WTC11 (cell line): Measurements from ENCODE around the gene C1QTNF12. TPM values are rescaled to one million over a fixed set of nuclear protein-coding genes. Genes with fewer than 3 reads are reported as not detected.
A peak's percentile ranks its signal among the peaks of the same experiment; 100 is the strongest.

ENCODE experiments used
- ATAC-seq: fragments of 200-7000 bp; cut with Tn5 transposase; 2 replicates; pipeline ENCODE4 v1.10.0; 2021; ENCODE audit warnings: mild to moderate bottlenecking, moderate library complexity
- CTCF ChIA-PET: fragments of 300-600 bp; sonication (Branson Sonifier 250); formaldehyde crosslinking; loops from one replicate; lab custom pipeline; 2021; ENCODE audit warnings: antibody characterized with exemption; lab: Charles Lee
- POLR2A ChIA-PET: fragments of 350-600 bp; sonication (Branson Sonifier 250); formaldehyde crosslinking; loops from one replicate; lab custom pipeline; 2021; ENCODE audit warnings: antibody characterized with exemption; lab: Charles Lee
- DNase-seq: peaks from one replicate; pipeline ENCODE4 v3.0.0; 2021; ENCODE audit warnings: low spot score
- H3K27ac Mint-ChIP-seq: 2 replicates; pipeline ENCODE4 v1.8.0; 2021; ENCODE audit warnings: mixed read lengths
- H3K27me3 Mint-ChIP-seq: 2 replicates; pipeline ENCODE4 v1.8.0; 2021; ENCODE audit warnings: low read depth, mild to moderate bottlenecking, moderate library complexity, mixed read lengths
- H3K36me3 Mint-ChIP-seq: 2 replicates; pipeline ENCODE4 v1.8.0; 2021; ENCODE audit warnings: mixed read lengths
- H3K4me1 Mint-ChIP-seq: 2 replicates; pipeline ENCODE4 v1.8.0; 2022; ENCODE audit warnings: mixed read lengths
- H3K4me3 Mint-ChIP-seq: 2 replicates; pipeline ENCODE4 v1.8.0; 2021; ENCODE audit warnings: mild to moderate bottlenecking, moderate library complexity, mixed read lengths
- H3K9me3 Mint-ChIP-seq: 2 replicates; pipeline ENCODE4 v1.8.0; 2021; ENCODE audit warnings: mixed read lengths
- CBFB ChIP-seq: sonication (generic); formaldehyde crosslinking; IDR thresholded peaks from 2 replicates; pipeline ENCODE4 v1.8.1; 2022; ENCODE audit warnings: mild to moderate bottlenecking, low read depth, missing genetic modification reagents
- EMX1 ChIP-seq: fragments of 250-450 bp; sonication (Bioruptor Pico); IDR thresholded peaks from 2 replicates; pipeline ENCODE4 v1.8.0; 2021; ENCODE audit warnings: mild to moderate bottlenecking
- ETV6 ChIP-seq: sonication (generic); formaldehyde crosslinking; IDR thresholded peaks from 2 replicates; pipeline ENCODE4 v1.8.1; 2022; ENCODE audit warnings: mild to moderate bottlenecking, missing genetic modification reagents
- FOXJ3 ChIP-seq: sonication (generic); formaldehyde crosslinking; IDR thresholded peaks from 2 replicates; pipeline ENCODE4 v1.9.0; 2021; ENCODE audit warnings: missing genetic modification reagents, mild to moderate bottlenecking, borderline replicate concordance
- GTF2I ChIP-seq: fragments of 250-450 bp; sonication (Bioruptor Pico); conservative IDR thresholded peaks from 2 replicates; pipeline ENCODE4 v1.4.0; 2021; ENCODE audit warnings: mild to moderate bottlenecking
- MXD4 ChIP-seq: fragments of 250-450 bp; sonication (Bioruptor Pico); IDR thresholded peaks from 2 replicates; pipeline ENCODE4 v1.8.0; 2021; ENCODE audit warnings: mild to moderate bottlenecking, moderate library complexity, borderline replicate concordance
- NR1H2 ChIP-seq: sonication (generic); formaldehyde crosslinking; IDR thresholded peaks from 2 replicates; pipeline ENCODE4 v1.9.0; 2021; ENCODE audit warnings: mild to moderate bottlenecking, moderate library complexity, missing genetic modification reagents
- OVOL2 ChIP-seq: fragments of 250-450 bp; sonication (Bioruptor Pico); IDR thresholded peaks from 2 replicates; pipeline ENCODE4 v1.9.0; 2021; ENCODE audit warnings: mild to moderate bottlenecking, borderline replicate concordance
- RORB ChIP-seq: fragments of 250-450 bp; sonication (Bioruptor Pico); IDR thresholded peaks from 2 replicates; pipeline ENCODE4 v1.9.0; 2021; ENCODE audit warnings: mild to moderate bottlenecking
- SMAD3 ChIP-seq: sonication (generic); formaldehyde crosslinking; IDR thresholded peaks from 2 replicates; pipeline ENCODE4 v1.8.0; 2022; ENCODE audit warnings: missing genetic modification reagents, mild to moderate bottlenecking, borderline replicate concordance
- SMAD4 ChIP-seq: sonication (generic); formaldehyde crosslinking; IDR thresholded peaks from 2 replicates; pipeline ENCODE4 v1.8.0; 2022; ENCODE audit warnings: mild to moderate bottlenecking, missing genetic modification reagents
- TP53 ChIP-seq: sonication (generic); formaldehyde crosslinking; IDR thresholded peaks from 2 replicates; pipeline ENCODE4 v1.8.1; 2023; ENCODE audit warnings: mild to moderate bottlenecking, missing genetic modification reagents
- ZNF138 ChIP-seq: sonication (generic); formaldehyde crosslinking; conservative IDR thresholded peaks from 2 replicates; pipeline ENCODE4 v1.8.1; 2022; ENCODE audit warnings: mild to moderate bottlenecking, moderate library complexity, missing genetic modification reagents
- ZNF416 ChIP-seq: fragments of 250-450 bp; sonication (Bioruptor Pico); IDR thresholded peaks from 2 replicates; pipeline ENCODE4 v1.9.0; 2021; ENCODE audit warnings: mild to moderate bottlenecking, inconsistent platforms
- total RNA-seq: library from RNA; stranded (reverse); gene quantifications from 3 replicates; pipeline ENCODE4 v1.2.3, GENCODE V29; 2021
- TF ChIP-seq, protein P1 (sequence below): sonication (generic); formaldehyde crosslinking; IDR thresholded peaks from 2 replicates; pipeline ENCODE4 v1.8.0; 2022; ENCODE audit warnings: mild to moderate bottlenecking, missing genetic modification reagents
- TF ChIP-seq, protein P2 (sequence below): sonication (generic); formaldehyde crosslinking; IDR thresholded peaks from 2 replicates; pipeline ENCODE4 v1.8.1; 2022; ENCODE audit warnings: low read depth, missing genetic modification reagents, borderline replicate concordance
- TF ChIP-seq, protein P3 (sequence below): sonication (generic); formaldehyde crosslinking; IDR thresholded peaks from 2 replicates; pipeline ENCODE4 v1.8.1; 2022; ENCODE audit warnings: mild to moderate bottlenecking, moderate library complexity, missing genetic modification reagents
- TF ChIP-seq, protein P4 (sequence below): sonication (generic); formaldehyde crosslinking; IDR thresholded peaks from 2 replicates; pipeline ENCODE4 v1.8.1; 2023; ENCODE audit warnings: mild to moderate bottlenecking, moderate library complexity, missing genetic modification reagents
- TF ChIP-seq, protein P5 (sequence below): fragments of 250-450 bp; sonication (Bioruptor Pico); IDR thresholded peaks from 2 replicates; pipeline ENCODE4 v1.9.0; 2021; ENCODE audit warnings: mild to moderate bottlenecking
- TF ChIP-seq, protein P6 (sequence below): fragments of 250-450 bp; sonication (Bioruptor Pico); IDR thresholded peaks from 2 replicates; pipeline ENCODE4 v1.9.0; 2021; ENCODE audit warnings: mild to moderate bottlenecking, borderline replicate concordance

Gene C1QTNF12
- total RNA-seq, 1 experiment from 2014 or later = 10.3 TPM

DNA sequence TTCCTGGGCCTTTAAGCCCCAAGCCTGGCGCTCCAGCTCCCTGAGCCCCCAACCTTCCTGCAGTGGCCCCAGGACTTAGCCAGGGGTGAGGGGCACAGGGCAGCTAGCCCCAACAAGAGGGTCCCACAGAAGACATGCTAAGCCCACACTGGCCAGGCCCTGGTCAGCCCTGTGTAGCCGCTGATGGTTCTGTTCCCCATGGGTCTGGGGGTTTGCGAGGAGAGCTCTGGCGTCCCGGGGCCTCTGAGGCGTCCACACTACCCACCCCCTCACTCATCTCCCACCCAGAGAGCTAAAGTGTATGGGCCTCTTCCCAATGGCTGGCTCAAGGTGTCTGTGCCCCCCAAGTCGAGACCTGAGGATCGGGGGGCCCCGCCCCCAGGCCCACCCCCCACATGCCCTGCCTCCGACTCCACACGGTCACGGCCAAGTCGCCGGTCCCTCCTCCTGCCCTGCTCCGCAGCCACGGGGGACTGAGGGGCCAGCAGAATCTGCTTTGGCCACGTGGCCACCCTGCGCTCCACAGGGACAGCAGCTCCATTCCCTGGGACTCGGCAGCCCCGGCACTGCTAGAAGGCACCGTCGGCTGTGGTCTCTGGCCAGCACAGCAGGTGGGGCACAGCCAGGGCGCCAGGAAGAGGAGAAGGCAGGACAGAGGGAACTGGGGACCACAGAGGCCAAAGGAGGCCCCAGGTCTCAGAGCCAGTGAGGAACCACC is 47.9 kb downstream of the C1QTNF12 start:
- Mint-ChIP-seq H3K27ac (no peak overlapping the region), H3K27me3 (peaks cover 19% of the 10 kb centered on the region), H3K9me3 (peaks cover 17% of the 10 kb centered on the region), H3K4me1 (peaks cover 3% of the 10 kb centered on the region; the same call in 1 of the 2 replicates), H3K4me3 (no peak overlapping the region), H3K36me3 (peaks cover 10% of the 10 kb centered on the region)
- TF ChIP-seq CBFB (CRISPR knock-in tag) = no peak
- TF ChIP-seq, protein P1, sequence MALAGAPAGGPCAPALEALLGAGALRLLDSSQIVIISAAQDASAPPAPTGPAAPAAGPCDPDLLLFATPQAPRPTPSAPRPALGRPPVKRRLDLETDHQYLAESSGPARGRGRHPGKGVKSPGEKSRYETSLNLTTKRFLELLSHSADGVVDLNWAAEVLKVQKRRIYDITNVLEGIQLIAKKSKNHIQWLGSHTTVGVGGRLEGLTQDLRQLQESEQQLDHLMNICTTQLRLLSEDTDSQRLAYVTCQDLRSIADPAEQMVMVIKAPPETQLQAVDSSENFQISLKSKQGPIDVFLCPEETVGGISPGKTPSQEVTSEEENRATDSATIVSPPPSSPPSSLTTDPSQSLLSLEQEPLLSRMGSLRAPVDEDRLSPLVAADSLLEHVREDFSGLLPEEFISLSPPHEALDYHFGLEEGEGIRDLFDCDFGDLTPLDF (CRISPR knock-in tag) = no peak
- ChIA-PET CTCF (no interaction called here), POLR2A (interaction anchor here (0.6 kb wide), 1 partner anchor 24 kb away, joined by 3 read pairs; no protein-coding TSS in a partner anchor)
- peak; percentile 13 for DNase-seq
- no peak for ATAC-seq

DNA sequence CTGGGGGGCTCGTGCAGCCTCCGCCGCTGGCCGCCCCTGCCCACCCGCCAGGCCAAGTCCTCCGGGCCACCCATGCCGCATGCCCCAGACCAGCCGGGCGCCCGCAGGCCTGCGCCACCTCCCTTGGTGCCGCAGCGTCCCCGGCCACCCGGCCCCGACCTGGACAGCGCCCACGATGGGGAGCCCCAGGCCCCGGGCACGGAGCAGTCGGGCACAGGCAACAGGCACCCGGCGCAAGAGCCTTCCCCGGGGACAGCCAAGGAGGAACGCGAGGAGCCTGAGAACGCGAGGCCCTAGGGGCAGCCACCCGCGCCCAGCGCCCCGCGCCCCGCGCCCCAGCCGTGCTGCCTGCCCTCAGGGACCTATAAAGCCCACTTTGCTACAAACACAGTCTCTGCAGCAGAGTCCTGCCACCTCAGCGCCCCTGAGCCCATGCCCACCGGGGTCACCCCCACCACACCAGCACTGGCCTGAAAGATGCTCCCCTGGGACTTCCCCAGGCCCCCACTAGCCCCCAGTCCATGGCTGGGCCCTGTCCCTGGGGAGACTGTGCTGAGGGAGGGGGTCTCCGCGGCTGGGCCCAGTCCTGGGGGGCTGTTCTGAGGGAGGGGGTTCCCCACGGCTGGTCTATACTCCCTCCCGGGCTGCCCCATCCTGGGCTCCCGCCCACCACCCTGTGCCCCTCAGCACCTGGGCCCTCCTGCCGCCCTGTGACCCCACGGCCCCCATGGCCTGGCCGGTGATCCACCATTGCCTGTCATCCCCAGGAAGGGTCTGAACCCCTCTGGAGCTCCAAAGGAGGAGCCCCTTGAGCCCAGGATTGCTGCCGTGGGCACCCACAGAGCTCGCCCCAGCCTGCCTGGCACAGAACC is 48.7 kb downstream of the C1QTNF12 start:
- no peak for ATAC-seq
- POLR2A ChIA-PET = no interaction called here
- H3K36me3 Mint-ChIP-seq = peaks cover 10% of the 10 kb centered on the region
- peaks cover 19% of the 10 kb centered on the region for H3K9me3 Mint-ChIP-seq
- H3K27me3 Mint-ChIP-seq = peaks cover 19% of the 10 kb centered on the region
- H3K4me1 Mint-ChIP-seq = peaks cover 3% of the 10 kb centered on the region; the same call in 1 of the 2 replicates
- no peak for TF ChIP-seq RORB (CRISPR knock-in tag)
- TF ChIP-seq, protein P2, sequence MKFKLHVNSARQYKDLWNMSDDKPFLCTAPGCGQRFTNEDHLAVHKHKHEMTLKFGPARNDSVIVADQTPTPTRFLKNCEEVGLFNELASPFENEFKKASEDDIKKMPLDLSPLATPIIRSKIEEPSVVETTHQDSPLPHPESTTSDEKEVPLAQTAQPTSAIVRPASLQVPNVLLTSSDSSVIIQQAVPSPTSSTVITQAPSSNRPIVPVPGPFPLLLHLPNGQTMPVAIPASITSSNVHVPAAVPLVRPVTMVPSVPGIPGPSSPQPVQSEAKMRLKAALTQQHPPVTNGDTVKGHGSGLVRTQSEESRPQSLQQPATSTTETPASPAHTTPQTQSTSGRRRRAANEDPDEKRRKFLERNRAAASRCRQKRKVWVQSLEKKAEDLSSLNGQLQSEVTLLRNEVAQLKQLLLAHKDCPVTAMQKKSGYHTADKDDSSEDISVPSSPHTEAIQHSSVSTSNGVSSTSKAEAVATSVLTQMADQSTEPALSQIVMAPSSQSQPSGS (CRISPR knock-in tag) = no peak
- no peak for TF ChIP-seq MXD4
- TF ChIP-seq GTF2I (CRISPR knock-in tag) = no peak
- TF ChIP-seq ZNF416 (CRISPR knock-in tag) = no peak
- TF ChIP-seq ZNF138 (CRISPR knock-in tag) = no peak
- TF ChIP-seq TP53 (CRISPR knock-in tag) = no peak
- TF ChIP-seq, protein P3, sequence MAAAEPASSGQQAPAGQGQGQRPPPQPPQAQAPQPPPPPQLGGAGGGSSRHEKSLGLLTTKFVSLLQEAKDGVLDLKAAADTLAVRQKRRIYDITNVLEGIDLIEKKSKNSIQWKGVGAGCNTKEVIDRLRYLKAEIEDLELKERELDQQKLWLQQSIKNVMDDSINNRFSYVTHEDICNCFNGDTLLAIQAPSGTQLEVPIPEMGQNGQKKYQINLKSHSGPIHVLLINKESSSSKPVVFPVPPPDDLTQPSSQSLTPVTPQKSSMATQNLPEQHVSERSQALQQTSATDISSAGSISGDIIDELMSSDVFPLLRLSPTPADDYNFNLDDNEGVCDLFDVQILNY (CRISPR knock-in tag) = no peak
- no peak for TF ChIP-seq NR1H2 (CRISPR knock-in tag)
- no peak for TF ChIP-seq FOXJ3
- TF ChIP-seq, protein P4, sequence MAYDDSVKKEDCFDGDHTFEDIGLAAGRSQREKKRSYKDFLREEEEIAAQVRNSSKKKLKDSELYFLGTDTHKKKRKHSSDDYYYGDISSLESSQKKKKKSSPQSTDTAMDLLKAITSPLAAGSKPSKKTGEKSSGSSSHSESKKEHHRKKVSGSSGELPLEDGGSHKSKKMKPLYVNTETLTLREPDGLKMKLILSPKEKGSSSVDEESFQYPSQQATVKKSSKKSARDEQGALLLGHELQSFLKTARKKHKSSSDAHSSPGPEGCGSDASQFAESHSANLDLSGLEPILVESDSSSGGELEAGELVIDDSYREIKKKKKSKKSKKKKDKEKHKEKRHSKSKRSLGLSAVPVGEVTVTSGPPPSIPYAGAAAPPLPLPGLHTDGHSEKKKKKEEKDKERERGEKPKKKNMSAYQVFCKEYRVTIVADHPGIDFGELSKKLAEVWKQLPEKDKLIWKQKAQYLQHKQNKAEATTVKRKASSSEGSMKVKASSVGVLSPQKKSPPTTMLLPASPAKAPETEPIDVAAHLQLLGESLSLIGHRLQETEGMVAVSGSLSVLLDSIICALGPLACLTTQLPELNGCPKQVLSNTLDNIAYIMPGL (CRISPR knock-in tag) = no peak
- TF ChIP-seq, protein P5, sequence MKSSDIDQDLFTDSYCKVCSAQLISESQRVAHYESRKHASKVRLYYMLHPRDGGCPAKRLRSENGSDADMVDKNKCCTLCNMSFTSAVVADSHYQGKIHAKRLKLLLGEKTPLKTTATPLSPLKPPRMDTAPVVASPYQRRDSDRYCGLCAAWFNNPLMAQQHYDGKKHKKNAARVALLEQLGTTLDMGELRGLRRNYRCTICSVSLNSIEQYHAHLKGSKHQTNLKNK (CRISPR knock-in tag) = no peak
- TF ChIP-seq OVOL2 (CRISPR knock-in tag) = no peak
- TF ChIP-seq EMX1 = no peak
- no peak for TF ChIP-seq SMAD4
- TF ChIP-seq ETV6 (CRISPR knock-in tag) = no peak
- TF ChIP-seq, protein P6, sequence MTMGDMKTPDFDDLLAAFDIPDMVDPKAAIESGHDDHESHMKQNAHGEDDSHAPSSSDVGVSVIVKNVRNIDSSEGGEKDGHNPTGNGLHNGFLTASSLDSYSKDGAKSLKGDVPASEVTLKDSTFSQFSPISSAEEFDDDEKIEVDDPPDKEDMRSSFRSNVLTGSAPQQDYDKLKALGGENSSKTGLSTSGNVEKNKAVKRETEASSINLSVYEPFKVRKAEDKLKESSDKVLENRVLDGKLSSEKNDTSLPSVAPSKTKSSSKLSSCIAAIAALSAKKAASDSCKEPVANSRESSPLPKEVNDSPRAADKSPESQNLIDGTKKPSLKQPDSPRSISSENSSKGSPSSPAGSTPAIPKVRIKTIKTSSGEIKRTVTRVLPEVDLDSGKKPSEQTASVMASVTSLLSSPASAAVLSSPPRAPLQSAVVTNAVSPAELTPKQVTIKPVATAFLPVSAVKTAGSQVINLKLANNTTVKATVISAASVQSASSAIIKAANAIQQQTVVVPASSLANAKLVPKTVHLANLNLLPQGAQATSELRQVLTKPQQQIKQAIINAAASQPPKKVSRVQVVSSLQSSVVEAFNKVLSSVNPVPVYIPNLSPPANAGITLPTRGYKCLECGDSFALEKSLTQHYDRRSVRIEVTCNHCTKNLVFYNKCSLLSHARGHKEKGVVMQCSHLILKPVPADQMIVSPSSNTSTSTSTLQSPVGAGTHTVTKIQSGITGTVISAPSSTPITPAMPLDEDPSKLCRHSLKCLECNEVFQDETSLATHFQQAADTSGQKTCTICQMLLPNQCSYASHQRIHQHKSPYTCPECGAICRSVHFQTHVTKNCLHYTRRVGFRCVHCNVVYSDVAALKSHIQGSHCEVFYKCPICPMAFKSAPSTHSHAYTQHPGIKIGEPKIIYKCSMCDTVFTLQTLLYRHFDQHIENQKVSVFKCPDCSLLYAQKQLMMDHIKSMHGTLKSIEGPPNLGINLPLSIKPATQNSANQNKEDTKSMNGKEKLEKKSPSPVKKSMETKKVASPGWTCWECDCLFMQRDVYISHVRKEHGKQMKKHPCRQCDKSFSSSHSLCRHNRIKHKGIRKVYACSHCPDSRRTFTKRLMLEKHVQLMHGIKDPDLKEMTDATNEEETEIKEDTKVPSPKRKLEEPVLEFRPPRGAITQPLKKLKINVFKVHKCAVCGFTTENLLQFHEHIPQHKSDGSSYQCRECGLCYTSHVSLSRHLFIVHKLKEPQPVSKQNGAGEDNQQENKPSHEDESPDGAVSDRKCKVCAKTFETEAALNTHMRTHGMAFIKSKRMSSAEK (CRISPR knock-in tag) = no peak
- no peak for TF ChIP-seq SMAD3
- no peak overlapping the region for H3K27ac Mint-ChIP-seq
- DNase-seq = peak; percentile 10
- no peak overlapping the region for H3K4me3 Mint-ChIP-seq
- CTCF ChIA-PET = no interaction called here
